Testis (tissue), 3 donors: Measurements from ENCODE around the gene SCAP. TPM values are rescaled to one million over a fixed set of nuclear protein-coding genes. Genes with fewer than 3 reads are reported as not detected.
"Not testable (repeated sequence)": the region's sequence is repeated elsewhere in the genome, so short reads cannot be mapped to it uniquely, and the experiment has no call there.

ENCODE experiments used
- DNase-seq: peaks from one replicate; pipeline ENCODE4 v3.0.0-alpha.2; 2019
- H3K27ac ChIP-seq, 2 donors: fragments of 200-600 bp; sonication (generic); one replicate each; pipeline ENCODE4 v1.5.1; 2019
- H3K27me3 ChIP-seq: fragments of 200-600 bp; sonication (generic); one replicate; pipeline ENCODE4 v1.5.1; 2019
- H3K36me3 ChIP-seq: fragments of 200-600 bp; sonication (generic); one replicate; pipeline ENCODE4 v1.5.1; 2017; ENCODE audit warnings: low read depth; ENCODE audit errors: missing control alignments
- H3K4me1 ChIP-seq: fragments of 200-600 bp; sonication (generic); one replicate; pipeline ENCODE4 v1.5.1; 2019
- H3K4me3 ChIP-seq, 2 donors: fragments of 200-600 bp; sonication (generic); one replicate each; pipeline ENCODE4 v1.5.1; 2017 to 2019
- H3K9me3 ChIP-seq: fragments of 200-600 bp; sonication (generic); one replicate; pipeline ENCODE4 v1.5.1; 2017
- POLR2A ChIP-seq: fragments of 450-650 bp; IDR thresholded peaks from one replicate; pipeline ENCODE4 v1.6.1; 2017; ENCODE audit warnings: antibody characterized with exemption, mild to moderate bottlenecking, moderate library complexity
- WGBS, 2 donors: methylation state at CpG; one replicate each; pipeline ENCODE4 v1.1.5; 2018; 5-methylcytosine and 5-hydroxymethylcytosine counted together
- intact Hi-C: fragments of 100-400 bp; cut with DNase I; formaldehyde crosslinking; loops from one replicate; pipeline ENCODE4 v1.15.1; 2023; ENCODE audit warnings: low total_unique reads
- polyA plus RNA-seq: library from polyadenylated mRNA; stranded (reverse); fragments of 350-450 nt; fragmentation: Illumina TruSeq; extraction: RNeasy Lipid Tissue Mini Kit (QIAGEN cat#74804); gene quantifications from one replicate; pipeline ENCODE4 v1.2.3, GENCODE V29; 2014; ENCODE audit warnings: low read depth, low replicate concordance; ENCODE audit not compliant: insufficient read depth
- total RNA-seq, 2 donors: library from RNA; depleted of rRNA; stranded (reverse); fragments of >200 nt; gene quantifications; one replicate each; pipeline ENCODE4 v1.2.3, GENCODE V29; 2016
- TF ChIP-seq, protein P1 (sequence below), 3 experiments: fragments of 450-650 bp in 2 of 3; fragments of 200-600 bp in 1 of 3; sonication (generic) in 1 of 3; IDR thresholded peaks; one replicate each; pipeline ENCODE4 v1.5.1; 2016 to 2019; ENCODE audit warnings: antibody characterized with exemption in 3 of 3, mild to moderate bottlenecking in 2 of 3, moderate library complexity in 1 of 3

The SCAP gene
- total and polyA plus RNA-seq, 3 donors from 2014 or later, result 120 to 313 (median 276) TPM

DNA sequence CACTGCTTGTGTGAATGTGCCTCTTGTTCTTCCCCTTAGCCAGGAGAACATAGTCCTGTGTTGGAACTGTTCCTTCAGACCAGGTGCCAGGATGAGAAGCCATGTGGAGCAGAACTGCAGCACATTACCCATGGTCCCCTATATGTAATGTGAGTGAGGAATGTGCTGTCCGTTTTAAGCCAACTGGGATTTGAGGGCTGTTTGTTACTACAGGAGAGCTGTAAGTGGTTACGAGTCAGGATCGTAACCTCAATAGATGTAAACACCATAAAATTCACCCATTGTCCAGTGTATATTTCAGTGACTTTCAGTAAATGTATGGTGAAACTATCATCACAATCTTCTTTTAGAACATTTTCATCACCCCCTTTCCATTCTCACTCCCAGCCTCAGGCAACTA lies 10.1 kb upstream of the SCAP start:
- Histone ChIP-seq H3K36me3 (no peaks in the 10 kb centered on the region), H3K27ac (no peak overlapping the region), H3K27me3 (no peaks in the 10 kb centered on the region), H3K4me1 (peaks cover 5% of the 10 kb centered on the region), H3K4me3 (no peak overlapping the region), H3K9me3 (no peaks in the 10 kb centered on the region)
- DNase-seq, result no peak
- 70 to 78% methylated on average over 3 of the region's 3 CpGs for WGBS, 2 donors
- TF ChIP-seq POLR2A, result no peak
- TF ChIP-seq, protein P1, sequence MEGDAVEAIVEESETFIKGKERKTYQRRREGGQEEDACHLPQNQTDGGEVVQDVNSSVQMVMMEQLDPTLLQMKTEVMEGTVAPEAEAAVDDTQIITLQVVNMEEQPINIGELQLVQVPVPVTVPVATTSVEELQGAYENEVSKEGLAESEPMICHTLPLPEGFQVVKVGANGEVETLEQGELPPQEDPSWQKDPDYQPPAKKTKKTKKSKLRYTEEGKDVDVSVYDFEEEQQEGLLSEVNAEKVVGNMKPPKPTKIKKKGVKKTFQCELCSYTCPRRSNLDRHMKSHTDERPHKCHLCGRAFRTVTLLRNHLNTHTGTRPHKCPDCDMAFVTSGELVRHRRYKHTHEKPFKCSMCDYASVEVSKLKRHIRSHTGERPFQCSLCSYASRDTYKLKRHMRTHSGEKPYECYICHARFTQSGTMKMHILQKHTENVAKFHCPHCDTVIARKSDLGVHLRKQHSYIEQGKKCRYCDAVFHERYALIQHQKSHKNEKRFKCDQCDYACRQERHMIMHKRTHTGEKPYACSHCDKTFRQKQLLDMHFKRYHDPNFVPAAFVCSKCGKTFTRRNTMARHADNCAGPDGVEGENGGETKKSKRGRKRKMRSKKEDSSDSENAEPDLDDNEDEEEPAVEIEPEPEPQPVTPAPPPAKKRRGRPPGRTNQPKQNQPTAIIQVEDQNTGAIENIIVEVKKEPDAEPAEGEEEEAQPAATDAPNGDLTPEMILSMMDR (IDR thresholded peaks at IDR 0.05), result no peak
- intact Hi-C loops, result no loop called here

DNA sequence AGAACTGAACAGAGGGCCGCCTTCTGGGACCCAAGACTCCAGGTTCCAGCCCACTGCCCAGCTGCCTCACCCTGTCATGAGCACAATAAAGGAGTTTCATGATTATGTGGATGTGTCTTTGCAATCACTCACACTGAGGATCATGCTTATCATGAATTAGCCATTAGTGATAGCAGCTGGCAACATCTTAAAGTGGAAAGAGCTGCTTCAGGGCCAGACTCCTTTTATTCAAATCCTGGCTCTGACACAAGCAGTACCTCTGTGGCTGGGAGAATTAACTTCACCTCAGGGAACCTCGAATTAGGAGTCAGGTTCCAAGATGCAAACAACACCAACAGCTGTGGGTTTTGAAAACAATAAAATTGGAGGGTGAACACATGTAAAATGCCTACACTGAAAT lies 6.6 kb upstream of the SCAP start:
- Histone ChIP-seq H3K36me3 (no peaks in the 10 kb centered on the region), H3K27me3 (no peaks in the 10 kb centered on the region), H3K27ac (peak overlapping the region in 1 of 2 donors; percentile 10), H3K4me1 (peaks cover 5% of the 10 kb centered on the region), H3K9me3 (no peaks in the 10 kb centered on the region), H3K4me3 (no peak overlapping the region)
- intact Hi-C loops, result no loop called here
- DNase-seq, result peak; percentile 30
- no peak for TF ChIP-seq POLR2A
- WGBS, 2 donors, result 32 to 36% methylated on average over 2 of the region's 2 CpGs

GRCh38 chr3:47481763-47482162 lies 6.0 kb upstream of the SCAP start:
- intact Hi-C loops, H3K4me1 ChIP-seq, H3K4me3 ChIP-seq, H3K36me3 ChIP-seq, H3K27me3 ChIP-seq, H3K27ac ChIP-seq, DNase-seq, H3K9me3 ChIP-seq: not testable (repeated sequence)
- WGBS, 2 donors, result 33 to 64% methylated on average over 4 of the region's 4 CpGs

GRCh38 chr3:47480267-47480666 lies 4.5 kb upstream of the SCAP start:
- H3K4me1 ChIP-seq, result peaks cover 12% of the 10 kb centered on the region
- H3K36me3 ChIP-seq, H3K9me3 ChIP-seq, DNase-seq, H3K27me3 ChIP-seq, intact Hi-C loops, H3K27ac ChIP-seq, H3K4me3 ChIP-seq: not testable (repeated sequence)
- 92 to 95% methylated on average over 6 of the region's 6 CpGs for WGBS, 2 donors

- Histone ChIP-seq H3K9me3 (no peaks in the 10 kb centered on the region), H3K27ac (no peak overlapping the region), H3K4me3 (no peak overlapping the region), H3K36me3 (no peaks in the 10 kb centered on the region), H3K27me3 (no peaks in the 10 kb centered on the region), H3K4me1 (peaks cover 12% of the 10 kb centered on the region)
- no peak for TF ChIP-seq POLR2A
- TF ChIP-seq, protein P1 (IDR thresholded peaks at IDR 0.05), result no peak
- intact Hi-C loops, result loop anchor here (5.0 kb wide), 1 partner anchor 57 kb away; no protein-coding TSS in a partner anchor
- DNase-seq, result no peak
- 88 to 96% methylated on average over 2 of the region's 2 CpGs for WGBS, 2 donors
These were observed 4.1 kb upstream of the SCAP start for GRCh38 chr3:47479826-47480160.

DNA sequence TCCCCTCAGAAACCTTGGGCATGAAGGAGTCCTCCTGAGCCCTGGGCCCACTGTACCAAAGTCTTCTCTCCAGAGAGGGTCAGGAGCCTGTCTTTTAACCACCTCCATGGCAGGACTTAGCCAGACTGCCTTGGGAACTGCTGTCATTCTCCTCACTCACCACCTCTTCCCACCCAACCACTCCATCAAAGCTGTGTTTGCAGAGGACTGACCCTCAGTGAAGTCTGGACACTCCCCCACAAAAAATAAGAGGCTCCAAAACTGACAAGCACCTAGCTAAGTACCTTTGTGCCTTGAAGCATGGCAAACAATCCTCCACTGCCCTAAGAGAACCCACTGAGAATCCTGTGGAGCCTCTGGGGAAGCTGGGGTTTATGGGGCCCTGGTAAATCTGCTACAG lies 2.3 kb upstream of the SCAP start:
- Histone ChIP-seq H3K27ac (no peak overlapping the region), H3K9me3 (no peaks in the 10 kb centered on the region), H3K27me3 (no peaks in the 10 kb centered on the region), H3K4me3 (no peak overlapping the region), H3K36me3 (no peaks in the 10 kb centered on the region), H3K4me1 (peaks cover 28% of the 10 kb centered on the region)
- intact Hi-C loops, result loop anchor here (5.0 kb wide), 1 partner anchor 56 kb away; no protein-coding TSS in a partner anchor
- no peak for TF ChIP-seq POLR2A
- TF ChIP-seq, protein P1 (IDR thresholded peaks at IDR 0.05), result no peak
- no peak for DNase-seq
